Ascending aorta (tissue), 2 donors: ENCODE data around the gene TMEM236. TPM values are rescaled to one million over a fixed set of nuclear protein-coding genes. Genes with fewer than 3 reads are reported as not detected.

Source experiments
- DNase-seq, 2 donors: peaks; one replicate each; pipeline ENCODE4 v3.0.0-alpha.2; 2019; ENCODE audit warnings: low spot score in 2 of 2
- H3K27ac ChIP-seq, 2 donors: fragments of 200-600 bp; sonication (generic); one replicate each; pipeline ENCODE4 v1.5.1; 2016 to 2017; ENCODE audit warnings: mild to moderate bottlenecking in 1 of 2
- H3K27me3 ChIP-seq: fragments of 200-600 bp; sonication (generic); one replicate; pipeline ENCODE4 v1.5.1; 2017
- H3K36me3 ChIP-seq, 2 donors: fragments of 200-600 bp; sonication (generic); one replicate each; pipeline ENCODE4 v1.5.1; 2016
- H3K4me1 ChIP-seq, 2 donors: fragments of 200-600 bp; sonication (generic); one replicate each; pipeline ENCODE4 v1.5.1; 2016 to 2017; ENCODE audit warnings: mild to moderate bottlenecking in 1 of 2
- H3K4me3 ChIP-seq, 2 donors: fragments of 200-600 bp; sonication (generic); one replicate each; pipeline ENCODE4 v1.5.1; 2016 to 2017; ENCODE audit warnings: mild to moderate bottlenecking in 1 of 2
- H3K9me3 ChIP-seq, 2 donors: fragments of 200-600 bp; sonication (generic); one replicate each; pipeline ENCODE4 v1.5.1; 2016
- intact Hi-C: fragments of 100-400 bp; cut with DNase I; formaldehyde crosslinking; loops from one replicate; pipeline ENCODE4 v1.15.1; 2023
- total RNA-seq: library from RNA; depleted of rRNA; stranded (reverse); fragments of >200 nt; gene quantifications from one replicate; pipeline ENCODE4 v1.1.0, GENCODE V29; 2016
- TF ChIP-seq, protein P1 (sequence below), 3 experiments: fragments of 200-600 bp in 2 of 3; fragments of 450-650 bp in 1 of 3; sonication (generic) in 2 of 3; IDR thresholded peaks; one replicate each; pipeline ENCODE4 v1.5.1; 2016 to 2019; ENCODE audit warnings: antibody characterized with exemption in 3 of 3, mild to moderate bottlenecking in 1 of 3, moderate library complexity in 1 of 3

TMEM236 gene
- total RNA-seq, 1 donor from 2014 or later: not detected

GRCh38 chr10:17729630-17730029 lies 22.4 kb upstream of the TMEM236 start:
- Histone ChIP-seq H3K4me1 (no peaks in the 10 kb centered on the region), H3K36me3 (no peaks in the 10 kb centered on the region), H3K27me3 (no peaks in the 10 kb centered on the region), H3K9me3 (no peaks in the 10 kb centered on the region), H3K4me3 (no peak overlapping the region), H3K27ac (no peak overlapping the region)
- no peak for DNase-seq
- TF ChIP-seq, protein P1, sequence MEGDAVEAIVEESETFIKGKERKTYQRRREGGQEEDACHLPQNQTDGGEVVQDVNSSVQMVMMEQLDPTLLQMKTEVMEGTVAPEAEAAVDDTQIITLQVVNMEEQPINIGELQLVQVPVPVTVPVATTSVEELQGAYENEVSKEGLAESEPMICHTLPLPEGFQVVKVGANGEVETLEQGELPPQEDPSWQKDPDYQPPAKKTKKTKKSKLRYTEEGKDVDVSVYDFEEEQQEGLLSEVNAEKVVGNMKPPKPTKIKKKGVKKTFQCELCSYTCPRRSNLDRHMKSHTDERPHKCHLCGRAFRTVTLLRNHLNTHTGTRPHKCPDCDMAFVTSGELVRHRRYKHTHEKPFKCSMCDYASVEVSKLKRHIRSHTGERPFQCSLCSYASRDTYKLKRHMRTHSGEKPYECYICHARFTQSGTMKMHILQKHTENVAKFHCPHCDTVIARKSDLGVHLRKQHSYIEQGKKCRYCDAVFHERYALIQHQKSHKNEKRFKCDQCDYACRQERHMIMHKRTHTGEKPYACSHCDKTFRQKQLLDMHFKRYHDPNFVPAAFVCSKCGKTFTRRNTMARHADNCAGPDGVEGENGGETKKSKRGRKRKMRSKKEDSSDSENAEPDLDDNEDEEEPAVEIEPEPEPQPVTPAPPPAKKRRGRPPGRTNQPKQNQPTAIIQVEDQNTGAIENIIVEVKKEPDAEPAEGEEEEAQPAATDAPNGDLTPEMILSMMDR (IDR thresholded peaks at IDR 0.05): no peak
- intact Hi-C loops: no loop called here

GRCh38 chr10:17730667-17731066 lies 21.3 kb upstream of the TMEM236 start:
- H3K27me3 ChIP-seq: no peaks in the 10 kb centered on the region
- no peaks in the 10 kb centered on the region for H3K36me3 ChIP-seq
- no peak overlapping the region for H3K4me3 ChIP-seq
- H3K4me1 ChIP-seq: no peaks in the 10 kb centered on the region
- TF ChIP-seq, protein P1 (IDR thresholded peaks at IDR 0.05): no peak
- H3K27ac ChIP-seq: peak overlapping the region in 1 of 2 donors; percentile 5
- intact Hi-C loops: no loop called here
- H3K9me3 ChIP-seq: no peaks in the 10 kb centered on the region
- peak in 1 of 2 donors; percentile 77 for DNase-seq

GRCh38 chr10:17731331-17732020 lies 20.5 kb upstream of the TMEM236 start:
- no peaks in the 10 kb centered on the region for H3K27me3 ChIP-seq
- H3K4me1 ChIP-seq: no peaks in the 10 kb centered on the region
- H3K27ac ChIP-seq: peak overlapping the region in 1 of 2 donors; percentile 5
- H3K9me3 ChIP-seq: no peaks in the 10 kb centered on the region
- H3K36me3 ChIP-seq: no peaks in the 10 kb centered on the region
- DNase-seq: no peak
- TF ChIP-seq, protein P1 (IDR thresholded peaks at IDR 0.05): no peak
- intact Hi-C loops: no loop called here
- no peak overlapping the region for H3K4me3 ChIP-seq

- intact Hi-C loops: no loop called here
- Histone ChIP-seq H3K36me3 (no peaks in the 10 kb centered on the region), H3K4me3 (no peak overlapping the region), H3K27ac (no peak overlapping the region), H3K27me3 (no peaks in the 10 kb centered on the region), H3K4me1 (no peaks in the 10 kb centered on the region), H3K9me3 (no peaks in the 10 kb centered on the region)
- no peak for DNase-seq
- TF ChIP-seq, protein P1 (IDR thresholded peaks at IDR 0.05): no peak
Observed at GRCh38 chr10:17733620-17734019, 18.4 kb upstream of the TMEM236 start.

- no peaks in the 10 kb centered on the region for H3K9me3 ChIP-seq
- intact Hi-C loops: loop anchor here (5.0 kb wide), 1 partner anchor 498 kb away; no protein-coding TSS in a partner anchor
- TF ChIP-seq, protein P1 (IDR thresholded peaks at IDR 0.05): no peak
- no peak overlapping the region for H3K4me3 ChIP-seq
- no peaks in the 10 kb centered on the region for H3K4me1 ChIP-seq
- H3K36me3 ChIP-seq: no peaks in the 10 kb centered on the region
- peak overlapping the region; percentile 43 to 58 for H3K27ac ChIP-seq
- no peak for DNase-seq
- H3K27me3 ChIP-seq: no peaks in the 10 kb centered on the region
Observed at GRCh38 chr10:17734432-17735080, 17.4 kb upstream of the TMEM236 start.
